Caco-2 (cell line): ENCODE data around the gene SLC12A3. TPM values are rescaled to one million over a fixed set of nuclear protein-coding genes. Genes with fewer than 3 reads are reported as not detected.

ENCODE experiments used
- BruUV-seq: library from RNA; stranded (reverse); fragments of 400-500 nt; replicated peaks from 2 replicates; lab custom pipeline; 2021; lab: Mats Ljungman, UMichigan
- CTCF ChIA-PET: fragments of 300-600 bp; sonication (Branson Sonifier 250); formaldehyde crosslinking; loops from one replicate; lab custom pipeline; 2022; ENCODE audit warnings: antibody characterized with exemption; lab: Charles Lee
- POLR2A ChIA-PET: fragments of 300-600 bp; sonication (Branson Sonifier 250); formaldehyde crosslinking; loops from one replicate; lab custom pipeline; 2022; ENCODE audit warnings: antibody characterized with exemption; lab: Charles Lee
- DNase-seq, 2 experiments: peaks; one replicate each; pipeline versions ENCODE4 v3.0.0 to v3.0.0-alpha.2; 2020 to 2022
- H3K27me3 ChIP-seq: replicated peaks from 2 replicates; pipeline ENCODE4 v1.6.0; 2011; ENCODE audit warnings: low read length; ENCODE audit not compliant: control insufficient read depth, insufficient read depth
- H3K36me3 ChIP-seq: 2 replicates; pipeline ENCODE4 v1.5.1; 2011; ENCODE audit warnings: low read length; ENCODE audit not compliant: control insufficient read depth, insufficient read depth
- H3K4me1 ChIP-seq: fragments of 250-450 bp; sonication (Bioruptor Pico); 2 replicates; pipeline ENCODE4 v1.5.1; 2020; ENCODE audit warnings: mild to moderate bottlenecking
- H3K4me3 ChIP-seq: 2 replicates; pipeline ENCODE4 v1.5.1; 2011; ENCODE audit warnings: low read depth, mild to moderate bottlenecking, control low read depth, low read length
- H3K9me3 ChIP-seq: fragments of 250-450 bp; sonication (Bioruptor Pico); 2 replicates; pipeline ENCODE4 v1.5.1; 2020; ENCODE audit warnings: mild to moderate bottlenecking, moderate library complexity
- H3K27ac Mint-ChIP-seq: one replicate; pipeline ENCODE4 v1.8.0; 2022; ENCODE audit warnings: mixed read lengths; ENCODE audit not compliant: unreplicated experiment
- H3K27me3 Mint-ChIP-seq: one replicate; pipeline ENCODE4 v1.8.0; 2022; ENCODE audit warnings: mixed read lengths; ENCODE audit not compliant: insufficient read depth, unreplicated experiment
- H3K36me3 Mint-ChIP-seq: one replicate; pipeline ENCODE4 v1.8.0; 2022; ENCODE audit warnings: mild to moderate bottlenecking, mixed read lengths; ENCODE audit not compliant: insufficient read depth, unreplicated experiment
- H3K4me1 Mint-ChIP-seq: one replicate; pipeline ENCODE4 v1.8.0; 2022; ENCODE audit warnings: low read depth, mixed read lengths; ENCODE audit not compliant: unreplicated experiment
- H3K4me3 Mint-ChIP-seq: one replicate; pipeline ENCODE4 v1.8.0; 2022; ENCODE audit warnings: mild to moderate bottlenecking, moderate library complexity, mixed read lengths; ENCODE audit not compliant: unreplicated experiment
- H3K9me3 Mint-ChIP-seq: one replicate; pipeline ENCODE4 v1.8.0; 2022; ENCODE audit warnings: mixed read lengths; ENCODE audit not compliant: unreplicated experiment
- intact Hi-C: fragments of 100-400 bp; cut with micrococcal nuclease; formaldehyde crosslinking; loops from one replicate; pipeline ENCODE4 v1.10.0; 2022; ENCODE audit not compliant: unreplicated experiment
- total RNA-seq: library from RNA; stranded (reverse); gene quantifications from 2 replicates; pipeline ENCODE4 v1.2.3, GENCODE V29; 2022
- TF ChIP-seq, protein P1 (sequence below), 2 experiments: fragments of 200-600 bp in 1 of 2; IDR thresholded peaks; 1 replicate in 1 of 2; 2 replicates in 1 of 2; pipeline versions ENCODE4 v1.5.1 to v1.8.0; 2011 to 2022; ENCODE audit warnings: antibody characterized with exemption in 1 of 2, control low read depth in 1 of 2, inconsistent platforms in 1 of 2, low read depth in 1 of 2, low read length in 1 of 2, mild to moderate bottlenecking in 1 of 2, moderate library complexity in 1 of 2; ENCODE audit not compliant: insufficient read depth in 1 of 2, severe bottlenecking in 1 of 2, unreplicated experiment in 1 of 2

Gene SLC12A3
- total RNA-seq, 1 experiment from 2014 or later, result 0.73 TPM

DNA sequence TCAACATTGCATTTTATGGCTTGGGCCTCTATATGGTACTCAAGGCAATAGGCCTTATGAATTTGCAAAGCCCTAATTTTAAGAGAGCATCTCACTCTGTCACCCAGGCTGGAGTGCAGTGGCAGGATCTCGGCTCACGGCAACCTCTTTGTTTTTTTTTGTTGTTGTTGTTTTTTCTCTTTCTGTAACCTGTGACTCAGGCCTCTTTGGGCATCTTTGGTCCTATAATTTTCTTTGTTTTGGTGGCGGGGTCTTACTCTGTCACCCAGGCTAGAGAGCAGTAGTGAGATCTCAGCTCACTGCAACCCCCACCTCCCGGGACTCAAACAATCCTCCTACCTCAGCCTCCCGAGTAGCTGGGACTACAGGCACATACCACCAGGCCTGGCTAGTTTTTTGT, 45.1 kb downstream of the SLC12A3 start:
- ChIA-PET CTCF (interaction anchor here (0.6 to 0.9 kb wide), 2 partner anchors 11 to 40 kb away, joined by 3 read pairs; no protein-coding TSS in a partner anchor), POLR2A (no interaction called here)
- Mint-ChIP-seq H3K36me3 (peaks cover 5% of the 10 kb centered on the region), H3K9me3 (no peaks in the 10 kb centered on the region), H3K27ac (peak overlapping the region; percentile 75), H3K4me3 (no peak overlapping the region), H3K4me1 (peaks cover 44% of the 10 kb centered on the region), H3K27me3 (no peaks in the 10 kb centered on the region)
- DNase-seq, result no peak
- H3K4me1 ChIP-seq, result peaks cover 37% of the 10 kb centered on the region
- H3K9me3 ChIP-seq, result no peaks in the 10 kb centered on the region
- BruUV-seq, result no TSS peak
- no peaks in the 10 kb centered on the region for H3K36me3 ChIP-seq
- intact Hi-C loops, result no loop called here
- no peaks in the 10 kb centered on the region for H3K27me3 ChIP-seq
- TF ChIP-seq, protein P1, sequence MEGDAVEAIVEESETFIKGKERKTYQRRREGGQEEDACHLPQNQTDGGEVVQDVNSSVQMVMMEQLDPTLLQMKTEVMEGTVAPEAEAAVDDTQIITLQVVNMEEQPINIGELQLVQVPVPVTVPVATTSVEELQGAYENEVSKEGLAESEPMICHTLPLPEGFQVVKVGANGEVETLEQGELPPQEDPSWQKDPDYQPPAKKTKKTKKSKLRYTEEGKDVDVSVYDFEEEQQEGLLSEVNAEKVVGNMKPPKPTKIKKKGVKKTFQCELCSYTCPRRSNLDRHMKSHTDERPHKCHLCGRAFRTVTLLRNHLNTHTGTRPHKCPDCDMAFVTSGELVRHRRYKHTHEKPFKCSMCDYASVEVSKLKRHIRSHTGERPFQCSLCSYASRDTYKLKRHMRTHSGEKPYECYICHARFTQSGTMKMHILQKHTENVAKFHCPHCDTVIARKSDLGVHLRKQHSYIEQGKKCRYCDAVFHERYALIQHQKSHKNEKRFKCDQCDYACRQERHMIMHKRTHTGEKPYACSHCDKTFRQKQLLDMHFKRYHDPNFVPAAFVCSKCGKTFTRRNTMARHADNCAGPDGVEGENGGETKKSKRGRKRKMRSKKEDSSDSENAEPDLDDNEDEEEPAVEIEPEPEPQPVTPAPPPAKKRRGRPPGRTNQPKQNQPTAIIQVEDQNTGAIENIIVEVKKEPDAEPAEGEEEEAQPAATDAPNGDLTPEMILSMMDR (IDR thresholded peaks at IDR 0.05; ENCODE audit: insufficient read depth in 1 of 2, low read depth in 1 of 2, low read length in 1 of 2, severe bottlenecking in 1 of 2, unreplicated experiment in 1 of 2), result no peak
- H3K4me3 ChIP-seq, result no peak overlapping the region

DNA sequence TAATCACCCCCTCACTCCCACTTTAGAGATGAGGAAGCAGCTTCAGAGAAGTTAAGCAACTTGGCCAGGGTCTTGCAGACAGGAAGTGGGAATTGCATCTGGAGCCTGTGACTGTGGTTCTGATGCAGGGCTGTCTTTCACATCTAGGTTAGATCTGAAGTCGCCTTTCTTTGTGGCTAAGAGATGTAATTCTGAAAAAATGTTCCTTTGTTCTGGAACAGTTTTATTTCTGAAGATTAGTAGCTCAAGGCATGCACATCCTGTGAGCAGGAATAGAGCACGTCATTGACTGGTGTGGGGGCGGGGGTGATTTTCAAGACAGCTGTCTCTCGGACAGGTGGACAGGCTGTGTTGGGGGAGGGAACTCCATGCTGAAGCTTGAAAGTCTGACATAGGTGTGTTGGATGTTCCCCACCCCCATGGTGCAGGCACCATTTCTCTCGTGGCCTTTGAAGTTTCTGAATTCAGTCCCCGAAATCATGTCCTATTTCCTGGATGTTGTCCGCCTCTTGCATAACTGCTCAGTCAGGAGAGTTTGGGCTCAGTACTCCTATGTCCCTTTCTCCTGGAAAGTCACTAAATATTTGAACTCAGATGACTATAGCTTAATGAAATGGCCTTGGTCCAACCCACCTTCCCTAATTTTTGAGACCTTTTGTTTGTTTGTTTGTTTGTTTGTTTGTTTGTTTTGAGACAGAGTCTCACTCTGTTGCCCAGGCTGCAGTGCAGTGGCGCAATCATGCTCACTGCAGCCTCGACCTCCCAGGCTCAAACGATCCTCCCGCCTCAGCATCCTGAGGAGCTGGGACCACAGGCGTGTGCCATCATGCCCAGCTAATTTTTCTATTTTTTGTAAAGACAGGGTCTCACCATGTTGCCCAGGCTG, 45.9 kb downstream of the SLC12A3 start:
- H3K9me3 Mint-ChIP-seq, result no peaks in the 10 kb centered on the region

More for the DNA sequence above, 45.9 kb downstream of the SLC12A3 start:
- Mint-ChIP-seq H3K36me3 (peaks cover 5% of the 10 kb centered on the region), H3K4me1 (peaks cover 44% of the 10 kb centered on the region), H3K4me3 (no peak overlapping the region), H3K27ac (peak overlapping the region; percentile 75), H3K27me3 (no peaks in the 10 kb centered on the region)
- intact Hi-C loops, result no loop called here
- no TSS peak for BruUV-seq
- H3K9me3 ChIP-seq, result no peaks in the 10 kb centered on the region
- ChIA-PET POLR2A (no interaction called here), CTCF (interaction anchor here (0.9 kb wide), 1 partner anchor 10 kb away, joined by 3 read pairs; no protein-coding TSS in a partner anchor)
- TF ChIP-seq, protein P1 (IDR thresholded peaks at IDR 0.05; ENCODE audit: insufficient read depth in 1 of 2, low read depth in 1 of 2, low read length in 1 of 2, severe bottlenecking in 1 of 2, unreplicated experiment in 1 of 2), result no peak
- no peaks in the 10 kb centered on the region for H3K36me3 ChIP-seq
- no peak overlapping the region for H3K4me3 ChIP-seq
- peak in 1 of 2 experiments; percentile 43 for DNase-seq
- H3K27me3 ChIP-seq, result no peaks in the 10 kb centered on the region
- H3K4me1 ChIP-seq, result peaks cover 37% of the 10 kb centered on the region
